WI38 (cell line): ENCODE data around the gene ARSK.
"Not testable (repeated sequence)": the region's sequence is repeated elsewhere in the genome, so short reads cannot be mapped to it uniquely, and the experiment has no call there.

ENCODE experiments used
- H3K4me3 ChIP-seq: 2 replicates; pipeline ENCODE4 v1.5.1; 2011; ENCODE audit warnings: low read depth, mild to moderate bottlenecking, control low read depth, low read length
- CTCF ChIP-seq: IDR thresholded peaks from 2 replicates; pipeline ENCODE4 v1.5.1; 2012; ENCODE audit warnings: low read depth, mild to moderate bottlenecking, control low read depth, low read length

The ARSK gene

DNA sequence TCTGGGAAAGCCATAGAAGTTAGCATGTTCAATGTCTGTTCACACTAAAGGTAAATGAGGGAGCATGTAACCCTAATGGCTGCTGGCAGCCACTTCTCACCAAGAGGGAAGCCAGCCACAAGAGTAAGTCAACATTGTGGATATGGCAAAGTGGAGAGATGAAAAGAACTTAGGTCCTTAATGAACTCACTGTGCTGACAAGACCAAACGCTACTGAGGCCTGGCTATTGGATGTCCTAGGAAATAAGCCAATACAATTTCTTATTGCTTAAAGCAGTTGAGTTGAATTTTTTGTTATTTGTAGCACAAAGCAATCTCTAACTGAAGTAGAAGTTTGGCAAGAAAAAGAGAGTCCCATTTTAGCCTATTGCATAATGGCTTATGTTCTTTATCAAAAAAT lies 71.8 kb downstream of the ARSK start:
- no peak for TF ChIP-seq CTCF
- H3K4me3 ChIP-seq, result no peak overlapping the region

DNA sequence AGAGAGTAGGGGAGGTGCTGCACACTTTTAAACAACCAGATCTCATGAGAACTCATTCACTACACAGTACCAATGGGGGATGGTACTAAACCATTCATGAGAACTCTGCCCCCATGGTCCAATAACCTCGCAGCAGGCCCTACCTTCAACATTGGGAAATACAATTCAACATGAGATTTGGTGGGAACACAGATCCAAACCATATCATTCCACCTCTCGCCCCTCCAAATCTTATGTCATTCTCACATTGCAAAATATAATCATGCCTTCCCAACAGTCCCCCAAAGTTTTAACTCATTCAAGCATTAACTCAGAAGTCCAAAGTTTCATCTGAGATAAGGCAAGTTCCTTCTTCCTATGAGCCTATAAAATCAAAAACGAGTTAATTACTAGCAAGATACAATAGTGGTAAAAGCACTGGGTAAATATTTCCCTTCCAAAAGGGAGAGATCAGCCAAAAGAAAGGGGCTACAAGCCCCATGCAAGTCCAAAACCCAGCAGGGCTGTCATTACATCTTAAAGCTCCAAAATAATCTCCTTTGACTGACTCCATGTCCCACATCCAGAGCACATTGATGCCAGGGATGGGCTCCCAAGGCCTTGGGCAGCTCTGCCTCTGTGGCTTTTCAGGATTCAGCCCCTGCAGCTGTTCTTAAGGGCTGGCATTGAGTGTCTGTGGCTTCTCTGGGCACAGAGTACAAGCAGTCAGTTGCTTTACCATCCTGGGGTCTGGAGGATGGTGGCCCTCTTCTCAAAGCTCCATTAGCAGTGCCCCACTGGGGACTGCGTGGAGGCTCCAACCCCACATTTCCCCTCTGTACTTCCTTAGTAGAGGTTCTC lies 73.3 kb downstream of the ARSK start:
- no peak overlapping the region for H3K4me3 ChIP-seq
- no peak for TF ChIP-seq CTCF

- H3K4me3 ChIP-seq, result no peak overlapping the region
- no peak for TF ChIP-seq CTCF
Observed at GRCh38 chr5:95628933-95629332, 74.0 kb downstream of the ARSK start.

GRCh38 chr5:95630394-95630917 lies 75.6 kb downstream of the ARSK start:
- no peak for TF ChIP-seq CTCF

GRCh38 chr5:95631255-95631958 lies 76.5 kb downstream of the ARSK start:
- H3K4me3 ChIP-seq, result no peak overlapping the region
- no peak for TF ChIP-seq CTCF

More at GRCh38 chr5:95630394-95630917, 75.6 kb downstream of the ARSK start:
- no peak overlapping the region for H3K4me3 ChIP-seq

GRCh38 chr5:95631991-95632675 lies 77.2 kb downstream of the ARSK start:
- no peak for TF ChIP-seq CTCF
- H3K4me3 ChIP-seq, result no peak overlapping the region

GRCh38 chr5:95632942-95633341 lies 78.0 kb downstream of the ARSK start:
- not testable (repeated sequence) for H3K4me3 ChIP-seq
